ENCODE measurements around the gene RAP2A. TPM values are rescaled to one million over a fixed set of nuclear protein-coding genes. Genes with fewer than 3 reads are reported as not detected.

RAP2A gene
- total and polyA plus RNA-seq, 4 donors, result 30.8 to 41.7 (median 33.4) TPM

DNA sequence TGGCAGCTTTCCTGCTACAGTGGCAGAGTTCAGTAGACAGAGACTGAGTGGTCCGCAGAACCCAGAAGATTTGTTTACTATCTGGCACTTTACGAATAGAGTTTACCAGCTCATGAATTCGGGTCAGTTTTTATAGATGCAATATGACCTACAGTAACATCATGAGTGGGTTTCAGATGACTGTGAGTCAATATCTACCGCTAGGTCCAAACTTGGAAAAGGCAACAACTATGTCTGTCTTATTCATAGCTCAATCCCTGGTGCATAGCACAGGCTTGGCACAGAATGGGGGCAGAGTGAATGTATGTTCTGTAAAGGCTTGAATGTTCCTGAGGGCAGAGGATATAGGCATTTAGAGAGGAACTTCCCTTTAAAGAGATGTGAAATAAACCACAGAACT is 65.2 kb downstream of the RAP2A start:
- Histone ChIP-seq H3K4me3 (ENCODE audit: low read length in 2 of 2) (no peak overlapping the region), H3K27ac (ENCODE audit: low read depth in 1 of 2, low read length in 2 of 2) (no peak overlapping the region), H3K36me3 (ENCODE audit: control insufficient read depth in 1 of 2, insufficient read depth in 2 of 2, low read length in 1 of 2) (no peaks in the 10 kb centered on the region), H3K4me1 (ENCODE audit: control insufficient read depth in 1 of 2, insufficient read depth in 2 of 2, low read length in 2 of 2) (peaks cover 0 to 2% of the 10 kb centered on the region in 2 donors), H3K9me3 (ENCODE audit: control insufficient read depth, low read length) (no peaks in the 10 kb centered on the region), H3K27me3 (ENCODE audit: control insufficient read depth in 1 of 2, insufficient read depth in 2 of 2, low read length in 1 of 2) (no peaks in the 10 kb centered on the region)
- no peak for DNase-seq
- 91 to 93% methylated on average over 4 of the region's 4 CpGs for WGBS, 2 donors
- intact Hi-C loops (cut with DNase I), result no loop called here
- no peak for ATAC-seq (ENCODE audit: low FRiP score)

DNA sequence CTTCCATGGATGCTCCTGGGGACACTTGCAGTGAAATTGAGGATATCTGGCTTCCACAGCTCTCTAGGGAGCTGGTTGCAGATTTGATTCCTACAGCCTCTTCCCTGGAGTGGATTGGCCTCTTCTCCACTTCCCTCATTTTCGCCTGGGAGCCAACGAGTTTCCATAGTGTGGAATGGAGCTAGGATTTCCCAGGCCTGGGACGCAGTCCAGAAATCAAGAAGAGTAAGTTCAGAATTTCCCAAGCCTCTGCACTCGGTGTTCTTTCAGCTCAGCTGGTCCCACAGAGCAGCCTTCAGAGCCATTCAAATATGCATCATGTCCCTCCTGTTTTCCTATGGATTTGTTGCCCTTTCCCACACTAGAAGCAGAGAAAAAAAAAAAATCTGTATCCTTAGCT is 68.2 kb downstream of the RAP2A start:
- intact Hi-C loops (cut with DNase I), result no loop called here
- Histone ChIP-seq H3K4me3 (ENCODE audit: low read length in 2 of 2) (no peak overlapping the region), H3K9me3 (ENCODE audit: control insufficient read depth, low read length) (no peaks in the 10 kb centered on the region), H3K27me3 (ENCODE audit: control insufficient read depth in 1 of 2, insufficient read depth in 2 of 2, low read length in 1 of 2) (no peaks in the 10 kb centered on the region), H3K27ac (ENCODE audit: low read depth in 1 of 2, low read length in 2 of 2) (no peak overlapping the region), H3K36me3 (ENCODE audit: control insufficient read depth in 1 of 2, insufficient read depth in 2 of 2, low read length in 1 of 2) (no peaks in the 10 kb centered on the region), H3K4me1 (ENCODE audit: control insufficient read depth in 1 of 2, insufficient read depth in 2 of 2, low read length in 2 of 2) (peaks cover 0 to 2% of the 10 kb centered on the region in 2 donors)
- peak; percentile 62 for ATAC-seq (ENCODE audit: low FRiP score)
- peak in 1 of 2 donors; percentile 56 for DNase-seq
- whole genome bisulfite sequencing, 2 donors, result 2 to 6% methylated on average over 4 of the region's 4 CpGs

DNA sequence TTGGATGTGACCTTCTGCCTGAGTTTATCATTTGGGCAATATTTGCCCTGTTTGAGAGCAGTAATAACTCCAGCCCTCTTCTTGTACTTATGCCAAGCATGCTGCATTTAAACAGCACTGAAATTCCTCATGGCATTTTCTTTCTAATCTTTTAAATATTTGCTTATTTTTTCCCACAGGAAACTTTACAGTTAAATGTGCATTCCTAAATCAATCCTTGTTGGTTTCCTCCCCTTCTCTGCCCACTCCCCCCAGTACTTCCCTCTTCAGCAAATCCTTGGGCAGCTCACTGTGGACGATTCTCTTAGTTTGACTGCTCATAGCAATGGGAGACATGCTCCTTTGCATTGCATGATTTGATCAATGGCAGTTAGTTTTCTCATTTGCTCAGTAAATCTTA is 68.7 kb downstream of the RAP2A start:
- Histone ChIP-seq H3K4me3 (ENCODE audit: low read length in 2 of 2) (no peak overlapping the region), H3K27me3 (ENCODE audit: control insufficient read depth in 1 of 2, insufficient read depth in 2 of 2, low read length in 1 of 2) (no peaks in the 10 kb centered on the region), H3K27ac (ENCODE audit: low read depth in 1 of 2, low read length in 2 of 2) (no peak overlapping the region), H3K36me3 (ENCODE audit: control insufficient read depth in 1 of 2, insufficient read depth in 2 of 2, low read length in 1 of 2) (no peaks in the 10 kb centered on the region), H3K9me3 (ENCODE audit: control insufficient read depth, low read length) (no peaks in the 10 kb centered on the region), H3K4me1 (ENCODE audit: control insufficient read depth in 1 of 2, insufficient read depth in 2 of 2, low read length in 2 of 2) (peaks cover 0 to 2% of the 10 kb centered on the region in 2 donors)
- intact Hi-C loops (cut with DNase I), result no loop called here
- DNase-seq (no peak), ATAC-seq (ENCODE audit: low FRiP score) (no peak)
- WGBS, 2 donors, result 10 to 16% methylated on average over 1 of the region's 1 CpG

DNA sequence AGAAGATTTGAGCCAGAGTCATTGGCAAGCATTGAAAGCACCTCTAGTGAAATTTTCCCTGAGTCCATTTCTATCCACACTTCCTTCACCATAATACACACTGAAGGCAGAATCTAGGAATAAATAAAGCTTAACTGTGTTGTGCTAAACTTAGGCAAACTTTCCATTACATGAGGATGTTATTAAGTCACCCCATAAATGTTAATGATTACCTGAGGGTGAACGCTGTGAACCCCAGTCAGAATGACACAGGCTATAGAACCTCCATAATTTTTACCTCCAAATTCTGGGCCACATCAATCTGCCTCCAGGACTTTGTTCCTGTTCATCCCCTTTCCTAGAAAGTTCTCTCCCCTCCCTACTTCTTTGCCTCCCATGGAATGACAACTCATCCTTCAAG is 71.0 kb downstream of the RAP2A start:
- WGBS, 2 donors, result 94% methylated on average over 1 of the region's 1 CpG
- DNase-seq (no peak), ATAC-seq (ENCODE audit: low FRiP score) (no peak)
- Histone ChIP-seq H3K4me3 (ENCODE audit: low read length in 2 of 2) (no peak overlapping the region), H3K36me3 (ENCODE audit: control insufficient read depth in 1 of 2, insufficient read depth in 2 of 2, low read length in 1 of 2) (no peaks in the 10 kb centered on the region), H3K4me1 (ENCODE audit: control insufficient read depth in 1 of 2, insufficient read depth in 2 of 2, low read length in 2 of 2) (peaks cover 0 to 2% of the 10 kb centered on the region in 2 donors), H3K9me3 (ENCODE audit: control insufficient read depth, low read length) (no peaks in the 10 kb centered on the region), H3K27ac (ENCODE audit: low read depth in 1 of 2, low read length in 2 of 2) (no peak overlapping the region), H3K27me3 (ENCODE audit: control insufficient read depth in 1 of 2, insufficient read depth in 2 of 2, low read length in 1 of 2) (no peaks in the 10 kb centered on the region)
- intact Hi-C loops (cut with DNase I), result no loop called here

DNA sequence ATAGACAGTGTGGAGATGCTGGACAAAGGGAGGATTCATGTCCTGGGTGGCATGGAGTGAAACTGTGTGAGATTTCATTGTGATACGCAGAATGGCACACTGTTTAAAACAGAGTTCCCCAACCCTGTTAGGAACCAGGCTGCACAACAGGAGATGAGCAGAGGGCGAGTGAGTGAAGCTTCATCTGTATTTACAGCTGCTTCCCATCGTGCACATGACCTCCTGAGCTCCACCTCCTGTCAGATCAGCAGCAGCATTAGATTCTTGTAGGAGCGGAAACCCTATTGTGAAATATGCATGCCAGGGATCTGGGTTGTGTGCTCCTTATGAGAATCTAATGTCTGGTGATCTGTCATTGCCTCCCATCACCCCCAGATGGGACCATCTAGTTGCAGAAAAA is 72.5 kb downstream of the RAP2A start:
- ATAC-seq (ENCODE audit: low FRiP score), result no peak
- H3K27ac ChIP-seq (ENCODE audit: low read depth in 1 of 2, low read length in 2 of 2), result no peak overlapping the region
- no peaks in the 10 kb centered on the region for H3K36me3 ChIP-seq (ENCODE audit: control insufficient read depth in 1 of 2, insufficient read depth in 2 of 2, low read length in 1 of 2)
- 77 to 78% methylated on average over 4 of the region's 4 CpGs for WGBS, 2 donors
- no peaks in the 10 kb centered on the region for H3K9me3 ChIP-seq (ENCODE audit: control insufficient read depth, low read length)
- no peak overlapping the region for H3K4me3 ChIP-seq (ENCODE audit: low read length in 2 of 2)
- peaks cover 0 to 2% of the 10 kb centered on the region in 2 donors for H3K4me1 ChIP-seq (ENCODE audit: control insufficient read depth in 1 of 2, insufficient read depth in 2 of 2, low read length in 2 of 2)
- intact Hi-C loops (cut with DNase I), result no loop called here
- H3K27me3 ChIP-seq (ENCODE audit: control insufficient read depth in 1 of 2, insufficient read depth in 2 of 2, low read length in 1 of 2), result no peaks in the 10 kb centered on the region
- no peak for DNase-seq

DNA sequence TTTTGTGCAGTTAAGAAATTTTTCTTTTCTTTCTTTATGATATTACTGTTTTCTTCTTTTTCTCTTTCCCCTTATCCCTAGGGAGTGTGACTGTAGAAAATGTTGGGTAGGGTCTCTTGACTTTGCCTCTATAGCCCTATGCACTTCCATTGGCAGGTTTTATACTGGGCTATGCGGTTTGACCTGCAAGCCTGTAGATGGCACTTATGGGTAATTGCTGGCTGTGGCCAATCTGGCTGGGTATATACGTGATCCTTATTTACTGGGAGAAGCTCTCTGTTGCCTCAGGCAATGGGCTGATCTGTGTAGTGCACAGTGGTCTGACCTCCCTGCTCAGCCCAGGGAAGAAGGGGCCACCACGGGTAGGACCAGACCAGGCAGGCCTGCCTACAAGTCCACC is 78.8 kb downstream of the RAP2A start:
- no peak for DNase-seq
- Histone ChIP-seq H3K4me3 (ENCODE audit: low read length in 2 of 2) (no peak overlapping the region), H3K36me3 (ENCODE audit: control insufficient read depth in 1 of 2, insufficient read depth in 2 of 2, low read length in 1 of 2) (no peaks in the 10 kb centered on the region), H3K4me1 (ENCODE audit: control insufficient read depth in 1 of 2, insufficient read depth in 2 of 2, low read length in 2 of 2) (no peaks in the 10 kb centered on the region), H3K27me3 (ENCODE audit: control insufficient read depth in 1 of 2, insufficient read depth in 2 of 2, low read length in 1 of 2) (no peaks in the 10 kb centered on the region), H3K9me3 (ENCODE audit: control insufficient read depth, low read length) (peaks cover 1% of the 10 kb centered on the region), H3K27ac (ENCODE audit: low read depth in 1 of 2, low read length in 2 of 2) (no peak overlapping the region)
- ATAC-seq (ENCODE audit: low FRiP score), result no peak
- intact Hi-C loops (cut with DNase I), result no loop called here
- 93 to 97% methylated on average over 3 of the region's 3 CpGs for WGBS, 2 donors

DNA sequence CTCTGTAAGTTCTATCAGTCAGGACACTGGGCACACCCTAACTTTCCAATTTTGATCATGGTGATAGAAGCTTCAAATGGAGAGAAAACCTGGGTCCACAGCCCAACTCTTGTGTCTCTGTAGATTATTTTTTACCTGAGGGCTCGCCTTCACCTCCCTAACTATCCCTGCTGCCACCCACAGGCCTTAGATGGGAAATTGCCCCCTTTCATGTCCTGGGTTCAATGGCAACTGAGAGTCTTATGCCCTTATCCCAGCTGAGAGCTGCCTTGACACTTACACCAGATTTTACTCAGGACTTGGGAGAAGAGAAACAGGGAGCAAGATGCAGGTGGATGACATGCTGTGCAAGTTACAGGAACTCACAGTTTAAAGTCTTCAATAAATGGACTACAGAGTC is 81.7 kb downstream of the RAP2A start:
- 96 to 97% methylated on average over 1 of the region's 1 CpG for WGBS, 2 donors
- Histone ChIP-seq H3K36me3 (ENCODE audit: control insufficient read depth in 1 of 2, insufficient read depth in 2 of 2, low read length in 1 of 2) (no peaks in the 10 kb centered on the region), H3K9me3 (ENCODE audit: control insufficient read depth, low read length) (peaks cover 1% of the 10 kb centered on the region), H3K4me1 (ENCODE audit: control insufficient read depth in 1 of 2, insufficient read depth in 2 of 2, low read length in 2 of 2) (no peaks in the 10 kb centered on the region), H3K4me3 (ENCODE audit: low read length in 2 of 2) (no peak overlapping the region), H3K27ac (ENCODE audit: low read depth in 1 of 2, low read length in 2 of 2) (no peak overlapping the region), H3K27me3 (ENCODE audit: control insufficient read depth in 1 of 2, insufficient read depth in 2 of 2, low read length in 1 of 2) (no peaks in the 10 kb centered on the region)
- intact Hi-C loops (cut with DNase I), result no loop called here
- no peak for DNase-seq
- ATAC-seq (ENCODE audit: low FRiP score), result no peak

DNA sequence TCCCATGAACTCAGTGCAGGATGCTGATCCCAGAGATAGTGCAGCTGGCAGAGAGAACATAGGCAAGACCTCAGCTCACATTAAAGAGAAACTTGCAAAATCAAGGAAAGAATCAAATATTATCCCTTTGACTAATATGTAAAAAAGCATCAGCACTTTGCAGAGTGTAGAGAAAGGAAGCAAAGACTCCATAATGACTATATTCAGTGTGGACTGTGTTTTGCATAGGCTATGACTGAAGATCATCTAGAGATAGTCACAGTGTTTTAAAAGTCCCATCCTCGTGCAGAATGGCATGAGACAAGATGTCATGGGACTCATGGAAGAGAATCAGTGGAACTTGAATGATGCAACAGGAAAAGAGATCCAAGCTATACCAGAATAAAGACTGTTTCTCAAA is 84.0 kb downstream of the RAP2A start:
- no peak for DNase-seq

More for the DNA sequence above, 84.0 kb downstream of the RAP2A start:
- intact Hi-C loops (cut with DNase I), result no loop called here
- Histone ChIP-seq H3K9me3 (ENCODE audit: control insufficient read depth, low read length) (no peaks in the 10 kb centered on the region), H3K27ac (ENCODE audit: low read depth in 1 of 2, low read length in 2 of 2) (no peak overlapping the region), H3K4me3 (ENCODE audit: low read length in 2 of 2) (no peak overlapping the region), H3K4me1 (ENCODE audit: control insufficient read depth in 1 of 2, insufficient read depth in 2 of 2, low read length in 2 of 2) (no peaks in the 10 kb centered on the region), H3K27me3 (ENCODE audit: control insufficient read depth in 1 of 2, insufficient read depth in 2 of 2, low read length in 1 of 2) (no peaks in the 10 kb centered on the region), H3K36me3 (ENCODE audit: control insufficient read depth in 1 of 2, insufficient read depth in 2 of 2, low read length in 1 of 2) (no peaks in the 10 kb centered on the region)
- ATAC-seq (ENCODE audit: low FRiP score), result no peak
- 79% methylated on average over 1 of the region's 1 CpG for WGBS, 2 donors
